Effector memory CD4-positive, alpha-beta T cell (primary cell): ENCODE results near the gene FRMPD4.

ENCODE experiments used
- DNase-seq, 3 donors: peaks; one replicate each; pipeline ENCODE4 v3.0.0-alpha.2; 2020
- H3K27ac ChIP-seq: 2 replicates; pipeline ENCODE4 v1.7.0; 2013; ENCODE audit warnings: mild to moderate bottlenecking, low read length, moderate library complexity; ENCODE audit not compliant: insufficient read depth, poor library complexity, severe bottlenecking
- H3K27me3 ChIP-seq: replicated peaks from 2 replicates; pipeline ENCODE4 v1.7.0; 2013; ENCODE audit warnings: mild to moderate bottlenecking, low read length; ENCODE audit not compliant: insufficient read depth, control insufficient read depth, poor library complexity, severe bottlenecking
- H3K36me3 ChIP-seq: 2 replicates; pipeline ENCODE4 v1.7.0; 2013; ENCODE audit warnings: mild to moderate bottlenecking, low read length, moderate library complexity; ENCODE audit not compliant: control insufficient read depth, insufficient read depth
- H3K4me1 ChIP-seq: 2 replicates; pipeline ENCODE4 v1.7.0; 2013; ENCODE audit warnings: low read length, mild to moderate bottlenecking; ENCODE audit not compliant: control insufficient read depth, insufficient read depth, poor library complexity, severe bottlenecking
- H3K4me3 ChIP-seq: 2 replicates; pipeline ENCODE4 v1.7.0; 2013; ENCODE audit warnings: low read length, low read depth, mild to moderate bottlenecking; ENCODE audit not compliant: insufficient read depth, poor library complexity, severe bottlenecking
- H3K9me3 ChIP-seq: 2 replicates; pipeline ENCODE4 v1.7.0; 2013; ENCODE audit warnings: mild to moderate bottlenecking, low read length, moderate library complexity; ENCODE audit not compliant: control insufficient read depth

The FRMPD4 gene

GRCh38 chrX:12771445-12772069 is 633.3 kb downstream of the FRMPD4 start:
- H3K4me1 ChIP-seq = peaks cover 5% of the 10 kb centered on the region
- no peak overlapping the region for H3K27ac ChIP-seq
- no peak overlapping the region for H3K4me3 ChIP-seq
- H3K27me3 ChIP-seq = no peaks in the 10 kb centered on the region
- peak; percentile 29 to 48 (median 37) for DNase-seq
- no peaks in the 10 kb centered on the region for H3K36me3 ChIP-seq
- H3K9me3 ChIP-seq = no peaks in the 10 kb centered on the region
